Liver (tissue), 3 donors: Measurements from ENCODE around the gene RGS7.
"Not testable (repeated sequence)": the region's sequence is repeated elsewhere in the genome, so short reads cannot be mapped to it uniquely, and the experiment has no call there.

Experiments
- ATF3 ChIP-seq: IDR thresholded peaks from 2 replicates; pipeline ENCODE4 v1.6.1; 2016; ENCODE audit warnings: antibody characterized with exemption
- CTCF ChIP-seq: fragments of 150-350 bp; IDR thresholded peaks from 2 replicates; pipeline ENCODE4 v1.5.1; 2017; ENCODE audit warnings: improper control_type of control experiment, low read depth, low read length; ENCODE audit not compliant: missing input control
- EGR1 ChIP-seq, 2 donors: IDR thresholded peaks; 2 replicates each; pipeline ENCODE4 v1.6.1; 2016 to 2018; ENCODE audit warnings: antibody characterized with exemption in 2 of 2, low read depth in 2 of 2
- MAX ChIP-seq: IDR thresholded peaks from 2 replicates; pipeline ENCODE4 v1.6.1; 2016; ENCODE audit warnings: antibody characterized with exemption
- REST ChIP-seq: IDR thresholded peaks from 2 replicates; pipeline ENCODE4 v1.6.1; 2016; ENCODE audit warnings: antibody characterized with exemption, mild to moderate bottlenecking
- RXRA ChIP-seq, 2 donors: IDR thresholded peaks; 2 replicates each; pipeline ENCODE4 v1.6.1; 2017 to 2018; ENCODE audit warnings: antibody characterized with exemption in 2 of 2, mild to moderate bottlenecking in 1 of 2
- donor health status: healthy.
- donor health status: healthy.

GRCh38 chr1:241220913-241221312, 136.1 kb downstream of the RGS7 start:
- not testable (repeated sequence) for TF ChIP-seq CTCF; MAX; RXRA (IDR thresholded peaks at IDR 0.05); EGR1 (IDR thresholded peaks at IDR 0.05; ENCODE audit: low read depth in 2 of 2); REST; ATF3
